RCC 7860 (cell line): ENCODE results near the gene PEPD.
A peak's percentile ranks its signal among the peaks of the same experiment; 100 is the strongest.
"Not testable (repeated sequence)": the region's sequence is repeated elsewhere in the genome, so short reads cannot be mapped to it uniquely, and the experiment has no call there.

Experiments used
- DNase-seq: peaks from one replicate; pipeline ENCODE4 v3.0.0-alpha.2; 2015; ENCODE audit warnings: low spot score
- FAIRE-seq: peaks from 2 replicates; lab custom pipeline; 2012; peaks lifted over from hg19 to GRCh38; lab: Jason Lieb, UNC

PEPD gene

DNA sequence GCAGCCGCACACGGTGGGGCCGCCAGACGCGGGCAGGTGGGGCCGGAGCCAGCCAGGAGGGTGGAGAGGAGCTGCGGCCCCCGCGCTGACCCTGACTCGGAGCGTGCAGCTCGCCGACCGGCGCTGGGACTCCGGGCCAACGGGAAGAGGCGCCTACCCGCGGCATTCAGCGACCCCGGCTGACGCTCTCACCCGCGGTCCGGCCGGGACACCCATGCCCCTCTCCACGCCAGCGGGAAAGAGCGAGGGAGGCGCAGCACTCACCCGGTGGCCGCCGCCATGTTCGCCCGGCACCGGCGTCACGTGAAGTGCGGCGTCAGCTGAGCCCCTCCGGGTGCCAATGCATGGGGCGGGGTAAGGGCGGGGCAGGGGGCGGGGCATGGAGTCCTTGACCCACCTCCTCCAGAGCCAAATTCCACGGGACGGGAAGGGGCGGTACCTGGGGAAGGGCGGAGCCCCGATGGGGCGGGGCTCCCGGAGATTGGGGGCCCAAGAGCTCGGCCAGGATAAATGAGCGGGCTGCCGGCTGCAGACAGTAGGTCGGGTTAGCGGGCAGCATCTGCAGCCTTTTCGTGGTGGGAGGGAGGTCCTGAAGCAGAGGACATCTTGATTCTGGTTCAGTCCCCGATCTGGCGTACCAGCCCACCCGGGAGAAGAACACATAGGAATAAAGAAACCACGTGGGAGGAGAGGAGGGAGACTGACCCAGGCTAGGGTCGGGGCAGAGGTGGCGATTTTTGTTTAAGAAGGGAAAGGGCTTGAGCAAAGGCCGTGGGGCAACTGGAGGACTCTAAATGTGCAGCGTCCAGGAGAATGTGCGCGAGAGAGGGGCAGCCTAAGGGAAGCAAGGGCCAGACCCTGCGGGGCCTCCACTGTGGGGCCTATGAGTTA, at the start of gene PEPD:
TSS of gene PEPD (minus strand) at position 312 of the 891 bp plus-strand sequence. CDS start at position 281, 31 bp downstream.
- no peak for FAIRE-seq
- peak; percentile 62 for DNase-seq

GRCh38 chr19:33569821-33570220, 48.2 kb upstream of the PEPD start:
- DNase-seq: no peak
- FAIRE-seq: no peak

- DNase-seq (no peak), FAIRE-seq (no peak)
Observed at GRCh38 chr19:33568706-33569105, 47.1 kb upstream of the PEPD start.

DNA sequence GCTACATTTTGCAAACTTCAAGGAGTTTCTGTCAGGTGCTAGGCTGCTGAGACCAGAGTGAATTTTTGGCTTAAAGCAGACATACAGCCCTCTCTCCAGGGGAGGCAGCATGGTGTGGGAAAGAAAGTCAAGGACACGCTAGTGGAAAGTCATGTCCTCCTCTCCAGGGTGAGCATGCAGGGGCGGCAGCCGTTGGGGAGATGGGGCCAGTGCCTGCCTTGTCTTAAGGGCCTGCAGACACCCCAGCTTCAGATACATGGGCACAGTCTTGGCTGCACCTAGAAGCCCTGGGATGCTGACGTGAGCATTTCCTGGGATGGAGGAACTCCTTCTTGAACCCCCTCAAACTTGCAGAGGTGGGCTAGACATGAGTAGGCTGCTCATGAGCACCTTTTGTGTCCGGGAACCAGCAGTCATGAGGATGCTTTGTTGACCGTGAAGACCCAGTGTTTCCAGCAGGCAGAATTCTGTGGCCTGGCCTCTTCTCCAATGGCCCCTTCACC, 43.3 kb upstream of the PEPD start:
- no peak for DNase-seq
- FAIRE-seq: no peak

DNA sequence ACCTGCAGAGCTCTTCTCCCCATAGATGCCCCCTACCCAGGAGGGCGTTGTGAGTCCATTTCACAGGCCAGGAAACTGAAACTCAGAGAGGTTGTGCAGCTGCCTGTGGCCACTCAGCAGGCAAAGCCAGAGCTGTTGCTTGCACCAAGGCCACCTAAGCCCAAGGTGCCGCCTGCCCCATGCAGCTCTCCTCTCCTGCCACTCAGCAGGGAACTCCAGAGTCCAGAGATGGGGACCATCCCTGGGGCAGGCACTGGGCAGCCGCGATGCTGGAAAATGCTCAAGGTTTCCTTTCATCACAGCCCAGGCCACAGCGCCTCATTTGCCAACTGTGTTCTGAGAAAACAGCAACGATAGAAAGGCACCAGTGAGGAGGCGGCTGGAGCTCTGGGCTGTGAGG, 41.0 kb upstream of the PEPD start:
- DNase-seq (no peak), FAIRE-seq (no peak)

- not testable (repeated sequence) for FAIRE-seq, DNase-seq
Observed at GRCh38 chr19:33561666-33562065, 40.1 kb upstream of the PEPD start.

- FAIRE-seq (no peak), DNase-seq (no peak)
Observed at GRCh38 chr19:33561261-33561660, 39.7 kb upstream of the PEPD start.

DNA sequence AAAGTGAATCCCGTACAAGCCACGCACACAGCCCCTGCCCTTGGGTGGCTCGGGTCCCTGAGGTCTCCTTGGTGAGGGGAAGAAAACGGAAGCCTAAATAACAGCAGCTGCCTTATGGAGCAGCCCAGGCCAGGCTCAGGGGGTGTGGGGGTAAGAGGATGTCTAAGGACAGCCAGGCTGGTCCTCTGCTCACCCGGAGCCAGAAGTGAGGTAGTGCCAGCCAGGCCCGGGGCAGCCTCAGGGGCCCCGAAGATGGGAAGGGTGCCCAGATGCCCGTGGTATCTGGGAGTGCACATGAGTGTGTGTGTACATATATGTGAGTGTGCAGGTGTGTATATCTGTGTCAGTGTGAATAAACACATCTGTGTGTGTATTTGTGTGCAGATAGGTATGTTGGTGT, 38.4 kb upstream of the PEPD start:
- FAIRE-seq: no peak

DNA sequence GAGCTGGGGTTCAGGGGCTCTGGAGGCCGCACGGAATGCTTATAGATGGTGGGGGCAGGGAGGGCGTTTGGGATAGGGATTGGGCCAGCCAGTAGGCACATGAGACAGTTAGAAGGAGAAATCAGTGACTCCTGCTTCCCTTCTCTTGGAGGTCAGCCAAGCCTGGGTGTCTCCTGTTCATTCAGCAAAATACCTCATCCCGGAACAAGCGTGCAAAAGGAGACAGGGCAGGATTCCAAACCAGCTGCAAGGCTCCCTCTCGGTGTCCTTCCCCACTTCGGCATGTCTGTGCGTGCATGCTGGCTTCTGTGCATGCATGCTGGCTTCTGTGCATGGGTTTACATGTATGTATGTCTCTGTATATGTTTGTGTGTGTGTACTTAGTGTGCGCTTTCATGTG, 37.3 kb upstream of the PEPD start:
- DNase-seq: no peak

More for the DNA sequence above, 38.4 kb upstream of the PEPD start:
- DNase-seq: no peak

GRCh38 chr19:33558151-33558550, 36.6 kb upstream of the PEPD start:
- DNase-seq (no peak), FAIRE-seq (no peak)

More for the DNA sequence above, 37.3 kb upstream of the PEPD start:
- no peak for FAIRE-seq

DNA sequence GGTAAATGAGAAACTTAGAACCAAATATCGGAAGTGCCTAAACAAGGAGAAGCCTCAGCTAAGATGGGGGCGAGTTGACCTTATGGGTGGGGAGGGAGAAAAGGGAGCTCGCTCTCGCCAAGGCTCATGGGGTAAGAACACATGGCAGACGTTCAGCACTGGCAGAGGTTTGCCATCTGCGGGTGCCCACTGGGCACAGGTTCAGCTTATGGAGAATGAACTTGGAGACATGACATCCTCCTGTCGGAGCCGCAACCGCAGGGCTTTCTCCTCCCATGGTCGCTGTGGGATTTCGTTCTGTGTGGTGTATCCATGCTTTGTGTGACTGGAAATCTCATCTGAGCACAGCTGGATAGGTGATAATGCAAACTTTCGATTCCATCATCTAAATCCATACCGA, 36.1 kb upstream of the PEPD start:
- DNase-seq: no peak
- FAIRE-seq: no peak

DNA sequence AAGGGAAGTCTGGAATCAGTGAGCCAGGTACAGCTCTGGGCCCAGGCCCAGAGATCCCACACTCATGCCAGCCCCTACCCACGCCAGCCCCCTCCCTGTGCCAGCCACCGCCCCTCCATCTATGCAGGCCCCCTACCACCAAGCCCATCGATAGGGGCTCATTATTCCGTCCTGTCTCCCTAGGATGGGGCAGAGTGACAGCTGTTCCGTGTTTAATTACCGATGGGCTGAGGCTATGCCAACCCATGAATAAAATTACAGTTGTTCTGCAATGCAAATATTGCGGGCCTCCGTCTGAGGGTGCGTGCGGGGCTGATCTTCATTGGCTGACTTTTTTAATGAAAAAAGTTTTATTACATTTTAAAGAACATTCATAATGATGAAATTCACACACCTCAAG, 35.6 kb upstream of the PEPD start:
- DNase-seq (no peak), FAIRE-seq (no peak)

DNA sequence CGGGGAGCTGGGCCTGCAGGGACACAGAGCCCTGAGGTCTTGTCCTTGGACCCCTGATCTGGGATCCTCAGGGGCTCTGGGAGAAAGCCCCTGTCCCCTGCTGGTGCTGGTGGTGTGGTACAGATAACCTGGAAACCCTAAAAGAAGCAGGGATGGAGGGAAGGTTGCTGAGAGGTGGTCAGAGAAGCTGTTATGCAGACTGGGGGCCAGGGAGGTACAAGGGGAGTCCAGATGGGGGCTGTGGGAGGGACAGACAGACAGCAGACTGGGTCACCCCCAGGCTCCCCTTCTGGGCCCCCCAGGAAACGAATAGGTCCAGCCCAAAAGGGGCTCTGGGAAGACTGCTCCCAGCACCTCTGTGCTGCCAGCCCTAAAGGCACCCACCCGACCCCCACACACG, 34.7 kb upstream of the PEPD start:
- FAIRE-seq: no peak

GRCh38 chr19:33555726-33556125, 34.1 kb upstream of the PEPD start:
- not testable (repeated sequence) for FAIRE-seq, DNase-seq

More for the DNA sequence above, 34.7 kb upstream of the PEPD start:
- no peak for DNase-seq

DNA sequence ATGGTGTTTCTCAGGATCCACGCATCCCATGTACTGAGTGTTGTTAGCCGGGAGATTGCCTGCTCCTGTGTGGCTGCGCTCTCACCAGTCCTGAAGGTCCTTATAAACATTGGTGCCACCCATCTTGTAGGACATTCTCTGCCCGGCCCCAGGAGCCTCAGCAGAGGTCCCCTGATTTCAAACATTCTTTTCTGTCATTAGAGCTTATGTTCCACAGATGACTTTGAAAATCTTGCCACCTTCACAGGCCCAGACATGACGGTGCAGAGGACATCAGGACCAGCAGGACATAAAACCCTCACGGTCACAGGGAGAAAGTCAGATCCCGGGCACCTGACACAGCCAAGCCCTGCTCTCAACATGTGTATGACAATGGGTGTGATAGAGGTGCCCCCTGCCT, 33.2 kb upstream of the PEPD start:
- FAIRE-seq (no peak), DNase-seq (no peak)

DNA sequence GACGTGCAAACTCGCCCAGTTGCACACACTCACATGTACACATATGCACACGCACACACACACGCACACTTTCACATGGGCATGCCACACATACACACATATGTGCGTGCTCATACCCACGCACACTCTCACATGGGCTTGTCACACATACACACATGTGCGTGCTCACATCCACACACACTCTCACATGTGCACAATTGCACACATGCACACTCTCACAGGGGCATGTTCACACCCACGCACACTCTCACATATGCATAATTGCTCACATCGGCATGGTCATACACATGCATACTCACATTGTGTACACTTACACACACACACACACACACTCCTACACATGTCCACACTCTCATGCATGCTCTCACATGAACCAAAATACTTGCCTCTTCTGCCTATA, 32.8 kb upstream of the PEPD start:
- FAIRE-seq: no peak
- no peak for DNase-seq

DNA sequence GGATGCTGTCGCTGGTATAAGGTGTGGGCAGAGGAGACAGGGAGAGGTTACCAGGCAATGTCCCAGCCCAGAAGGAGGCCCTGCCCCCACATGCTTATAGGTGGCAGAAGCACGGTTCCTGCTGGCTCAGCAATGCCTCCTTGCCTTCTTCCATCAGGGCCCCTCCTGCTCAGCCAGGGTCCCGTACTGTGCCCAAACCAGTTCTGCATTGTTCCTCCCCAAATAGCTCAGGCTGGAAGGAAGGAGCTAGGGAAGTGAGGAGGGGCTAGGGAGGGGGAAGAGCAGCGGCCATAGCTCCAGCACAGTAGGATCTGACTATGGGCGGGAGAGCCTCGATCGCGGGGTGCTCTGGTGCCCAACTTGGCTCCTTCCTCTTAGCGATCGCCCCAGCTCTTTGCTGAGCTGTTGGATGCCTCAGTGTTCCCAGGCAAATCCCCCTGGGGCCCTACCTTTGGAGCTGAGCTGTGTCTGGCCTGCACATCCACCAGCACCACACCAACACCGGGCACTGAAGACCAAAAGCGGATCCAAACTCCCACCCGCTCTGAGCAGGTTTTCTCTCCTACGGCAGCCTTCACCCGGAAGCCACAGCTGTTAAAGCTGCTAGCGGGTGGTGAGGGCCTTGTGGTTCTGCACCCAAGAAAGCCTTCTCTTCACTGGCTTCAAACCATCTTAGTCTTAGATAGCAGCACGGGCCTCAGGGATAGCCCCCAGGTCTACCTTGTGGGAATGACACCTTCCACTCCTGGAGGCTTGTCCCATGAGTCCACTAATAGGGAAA, 32.1 kb upstream of the PEPD start:
- DNase-seq (no peak), FAIRE-seq (no peak)

- no peak for DNase-seq
- no peak for FAIRE-seq
Observed at GRCh38 chr19:33552928-33553279, 31.3 kb upstream of the PEPD start.

GRCh38 chr19:33552191-33552927, 30.8 kb upstream of the PEPD start:
- DNase-seq: no peak
- no peak for FAIRE-seq

DNA sequence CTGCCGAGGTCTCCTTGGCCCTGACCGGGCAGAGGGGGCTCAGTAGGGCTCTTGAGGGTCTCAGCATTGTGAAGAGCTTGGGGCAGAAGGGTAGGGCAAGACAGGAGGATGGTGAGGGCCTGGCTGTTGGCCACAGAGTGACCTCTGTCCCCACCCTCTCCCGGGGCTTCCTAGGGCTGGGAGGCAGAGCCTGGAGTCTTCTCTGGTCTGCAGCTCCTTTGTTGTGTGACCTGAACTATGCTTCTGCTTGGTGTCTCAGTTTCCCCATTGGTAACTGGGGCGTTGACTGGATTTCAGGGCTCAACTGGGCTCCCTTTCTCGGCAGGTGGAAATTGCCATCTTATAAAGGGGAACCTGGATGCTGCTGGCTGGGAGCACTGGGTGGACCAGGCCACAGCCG, 30.1 kb upstream of the PEPD start:
- FAIRE-seq (no peak), DNase-seq (no peak)

DNA sequence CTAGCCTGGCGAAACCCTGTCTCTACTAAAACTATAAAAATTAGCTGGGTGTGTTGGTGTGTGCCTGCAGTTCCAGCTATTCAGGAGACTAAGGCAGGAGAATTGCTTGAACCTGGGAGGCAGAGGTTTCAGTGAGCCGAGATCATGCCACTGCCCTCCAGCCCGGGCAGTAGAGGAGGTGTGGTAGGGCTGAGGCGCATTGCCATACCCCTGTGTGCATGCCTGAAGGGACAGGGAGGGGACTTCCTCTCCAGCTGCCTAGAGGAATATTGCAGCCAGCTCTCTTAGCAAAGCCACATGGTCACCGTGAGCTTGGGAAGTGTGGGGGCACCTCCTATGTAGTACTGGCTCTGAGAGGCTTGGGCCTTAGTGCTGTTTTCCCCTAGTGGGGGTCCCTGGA, 29.2 kb upstream of the PEPD start:
- DNase-seq: no peak
- FAIRE-seq: no peak
